KBM-7 (cell line): ENCODE data around the gene NIT1.

Experiments
- DNase-seq: peaks from one replicate; pipeline ENCODE4 v3.0.0-alpha.2; 2015
- in situ Hi-C: fragments of 300-500 bp; cut with MboI; formaldehyde crosslinking; loops from 2 replicates; pipeline ENCODE4 v1.14.3; 2020; ENCODE audit warnings: low sequenced_read_pairs, low pct_unique_long_range_greater_than_20kb, mixed read lengths

The NIT1 gene

GRCh38 chr1:161133220-161133740 is 15.4 kb downstream of the NIT1 start:
- no peak for DNase-seq
- in situ Hi-C loops, result no loop called here

- DNase-seq, result no peak
- in situ Hi-C loops, result no loop called here
Observed at GRCh38 chr1:161137881-161138280, 20.0 kb downstream of the NIT1 start.

GRCh38 chr1:161138431-161138830 is 20.5 kb downstream of the NIT1 start:
- no peak for DNase-seq
- in situ Hi-C loops, result no loop called here

- in situ Hi-C loops, result no loop called here
- peak; percentile 69 for DNase-seq
Observed at GRCh38 chr1:161139766-161140165, 21.9 kb downstream of the NIT1 start.

GRCh38 chr1:161140755-161141400 is 23.0 kb downstream of the NIT1 start:
- in situ Hi-C loops, result no loop called here
- no peak for DNase-seq

- DNase-seq, result no peak
- in situ Hi-C loops, result no loop called here
Observed at GRCh38 chr1:161145832-161146231, 27.9 kb downstream of the NIT1 start.

- DNase-seq, result no peak
- in situ Hi-C loops, result no loop called here
Observed at GRCh38 chr1:161153176-161153575, 35.3 kb downstream of the NIT1 start.

- in situ Hi-C loops, result no loop called here
- DNase-seq, result peak; percentile 92
Observed at GRCh38 chr1:161153682-161154337, 35.9 kb downstream of the NIT1 start, which contains the start of gene UFC1. Gene UFC1, plus strand, starts transcription at chr1:161153978. Its CDS starts 20 bp downstream, at chr1:161153998.

- in situ Hi-C loops, result no loop called here
- DNase-seq, result no peak
Observed at GRCh38 chr1:161157867-161158266, 40.0 kb downstream of the NIT1 start.

- DNase-seq, result no peak
- in situ Hi-C loops, result no loop called here
Observed at GRCh38 chr1:161158316-161159010, 40.6 kb downstream of the NIT1 start.

GRCh38 chr1:161159087-161159912 is 41.4 kb downstream of the NIT1 start, which contains the start of gene USP21:
Gene USP21, plus strand, starts transcription at chr1:161159500. Its CDS starts 1,141 bp downstream, at chr1:161160641.
- peak; percentile 86 for DNase-seq
- in situ Hi-C loops, result no loop called here

GRCh38 chr1:161159913-161160243 is 42.0 kb downstream of the NIT1 start:
- no peak for DNase-seq

GRCh38 chr1:161160671-161161145 is 42.8 kb downstream of the NIT1 start:
- DNase-seq, result no peak
- in situ Hi-C loops, result no loop called here

More at GRCh38 chr1:161159913-161160243, 42.0 kb downstream of the NIT1 start:
- in situ Hi-C loops, result no loop called here

- DNase-seq, result no peak
- in situ Hi-C loops, result no loop called here
Observed at GRCh38 chr1:161161652-161162051, 43.7 kb downstream of the NIT1 start.

GRCh38 chr1:161162052-161162451 is 44.1 kb downstream of the NIT1 start:
- no peak for DNase-seq
- in situ Hi-C loops, result no loop called here

GRCh38 chr1:161162806-161163205 is 44.9 kb downstream of the NIT1 start:
- in situ Hi-C loops, result no loop called here
- no peak for DNase-seq

- in situ Hi-C loops, result no loop called here
- DNase-seq, result no peak
Observed at GRCh38 chr1:161163793-161164192, 45.9 kb downstream of the NIT1 start.

- DNase-seq, result no peak
- in situ Hi-C loops, result no loop called here
Observed at GRCh38 chr1:161164901-161165610, 47.2 kb downstream of the NIT1 start.
